Nucleus accumbens (tissue), 56 donors: ENCODE measurements around the gene RIPPLY1.
A peak's percentile ranks its signal among the peaks of the same experiment; 100 is the strongest.
"Not testable (repeated sequence)": the region's sequence is repeated elsewhere in the genome, so short reads cannot be mapped to it uniquely, and the experiment has no call there.

ENCODE experiments used
- DNase-seq, 56 donors: peaks; one replicate each; lab custom pipeline; 2025; lab: John Stamatoyannopoulos, UW

RIPPLY1 gene

DNA sequence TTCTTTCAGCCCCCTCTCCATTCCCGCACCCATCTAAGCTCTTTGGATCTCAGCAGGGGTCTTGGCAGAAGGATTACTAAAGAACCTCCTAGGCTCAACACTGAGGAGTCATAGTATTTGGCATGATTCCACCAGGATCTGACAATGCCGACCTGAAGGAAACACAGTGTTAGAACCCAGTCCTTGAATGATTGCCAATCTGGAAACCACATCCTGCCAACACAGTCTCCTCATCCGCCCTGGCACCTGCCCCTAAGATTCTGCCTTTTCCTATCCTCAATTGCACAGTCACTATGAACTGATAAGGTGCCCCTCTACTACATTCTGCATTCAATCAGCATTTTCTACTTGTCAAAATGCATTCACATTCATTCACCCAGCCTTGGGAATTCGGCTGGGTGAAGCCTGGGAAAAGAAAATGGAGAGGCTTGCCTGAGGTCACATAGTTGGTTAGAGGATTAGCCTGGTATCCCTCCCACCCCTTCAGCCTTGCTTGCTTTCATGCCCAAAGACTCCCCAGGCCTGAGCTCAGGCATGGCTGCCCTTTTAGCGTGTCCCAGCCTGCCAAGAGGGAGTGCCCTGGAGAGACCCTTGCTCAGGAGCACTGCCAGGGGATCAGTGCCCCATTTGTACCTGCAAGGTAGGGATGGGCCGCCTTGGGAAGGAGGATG is 14.8 kb upstream of the RIPPLY1 start:
- DNase-seq: no peak

DNA sequence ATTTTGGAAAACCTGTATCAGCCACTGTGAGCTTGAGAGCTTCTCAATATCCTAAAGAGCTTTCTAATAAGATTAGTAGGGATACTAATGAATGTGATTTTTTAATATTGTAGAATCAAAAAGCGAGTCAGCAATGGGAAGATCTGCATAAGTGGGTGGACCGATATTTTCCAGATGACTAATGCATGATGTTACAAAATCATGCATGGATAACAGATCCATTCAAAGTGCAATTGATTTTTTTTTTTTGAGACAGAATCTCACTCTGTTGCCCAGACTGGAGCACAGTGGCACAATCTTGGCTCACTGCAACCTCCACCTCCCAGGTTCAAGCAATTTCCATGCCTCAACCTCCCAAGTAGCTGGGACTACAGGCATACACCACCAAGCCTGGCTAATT is 9.7 kb upstream of the RIPPLY1 start:
- DNase-seq: no peak

- DNase-seq: no peak
Measured at GRCh38 chrX:106906361-106906760, 3.2 kb upstream of the RIPPLY1 start.

GRCh38 chrX:106905064-106905708 is 2.0 kb upstream of the RIPPLY1 start:
- DNase-seq: no peak

DNA sequence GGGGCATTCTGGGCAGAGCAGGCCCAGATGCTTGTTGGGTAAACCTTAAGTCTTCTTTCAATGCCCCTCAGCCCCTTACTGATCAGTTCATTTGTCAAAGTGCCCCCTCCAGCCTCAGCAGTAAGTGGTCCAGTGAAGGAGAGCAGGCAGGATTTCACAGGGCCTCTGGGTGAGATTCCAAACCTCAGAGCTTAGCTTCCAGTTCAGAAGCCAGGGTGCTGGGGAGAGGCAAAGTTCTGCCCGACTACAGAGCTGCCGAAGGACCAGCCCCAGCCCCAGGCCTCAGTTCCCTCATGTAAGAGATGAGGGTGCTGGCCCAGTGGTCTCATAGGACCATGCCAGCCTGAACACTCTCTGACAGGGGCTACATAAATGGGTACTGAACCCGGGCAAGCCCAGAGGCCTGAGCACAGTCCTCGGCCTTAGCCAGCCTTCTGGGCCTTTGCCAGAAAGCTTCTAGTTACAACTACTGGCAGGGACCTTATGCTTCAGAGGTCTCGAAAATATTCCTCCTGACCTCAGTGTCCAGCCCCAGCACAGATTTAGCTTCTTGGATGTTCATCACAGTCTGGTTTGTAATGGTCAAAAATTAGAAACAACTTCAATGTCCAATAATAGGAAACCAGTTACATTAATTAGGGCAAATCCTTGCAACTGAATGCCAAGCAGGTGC is 851 bp upstream of the RIPPLY1 start:
- DNase-seq: no peak

- DNase-seq: no peak
Measured at GRCh38 chrX:106902684-106903083, 457 bp downstream of the RIPPLY1 start.

- no peak for DNase-seq
Measured at GRCh38 chrX:106901781-106902219, 1.3 kb downstream of the RIPPLY1 start.

GRCh38 chrX:106901341-106901740 is 1.8 kb downstream of the RIPPLY1 start:
- no peak for DNase-seq

GRCh38 chrX:106899841-106900240 is 3.3 kb downstream of the RIPPLY1 start:
- no peak for DNase-seq

DNA sequence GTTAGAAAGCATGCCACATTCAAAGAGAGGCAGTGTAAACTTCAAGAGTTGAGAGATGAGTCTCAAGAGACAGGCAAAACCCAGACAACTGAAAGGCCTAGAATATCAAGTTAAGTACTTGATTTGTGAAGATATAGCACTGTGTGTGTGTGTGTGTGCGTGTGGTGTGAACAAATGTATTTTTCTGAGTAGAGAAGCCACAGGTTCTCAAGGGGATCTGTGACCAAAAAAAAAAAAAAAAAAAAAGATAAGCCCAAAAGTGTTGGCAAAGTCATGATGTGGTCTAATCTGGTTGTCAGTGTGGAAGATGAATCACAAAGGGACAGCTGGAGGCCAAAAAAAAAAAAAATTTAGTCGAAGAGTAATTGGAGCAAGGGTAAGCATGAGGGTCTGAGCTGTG is 3.9 kb downstream of the RIPPLY1 start:
- DNase-seq: no peak

DNA sequence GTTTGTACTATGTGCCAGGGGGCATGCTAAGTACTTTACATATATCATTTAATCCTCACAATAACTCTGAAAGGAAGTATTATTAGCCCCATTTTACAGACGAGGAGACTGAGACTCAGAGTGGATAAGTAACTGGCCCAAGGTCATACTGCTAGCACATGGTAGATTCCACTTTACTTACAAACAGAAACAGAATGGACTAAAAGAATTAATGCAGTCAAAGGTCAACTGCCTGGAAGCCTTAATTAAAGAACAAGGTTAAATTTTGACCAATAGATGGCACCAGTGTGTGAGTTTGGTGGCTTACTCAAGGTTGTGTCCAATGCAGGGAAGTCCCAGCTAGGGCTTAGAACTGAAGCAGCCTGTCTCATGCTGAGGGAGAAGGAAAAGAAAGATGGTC is 4.7 kb downstream of the RIPPLY1 start:
- no peak for DNase-seq

- no peak for DNase-seq
Measured at GRCh38 chrX:106897259-106897658, 5.9 kb downstream of the RIPPLY1 start.

DNA sequence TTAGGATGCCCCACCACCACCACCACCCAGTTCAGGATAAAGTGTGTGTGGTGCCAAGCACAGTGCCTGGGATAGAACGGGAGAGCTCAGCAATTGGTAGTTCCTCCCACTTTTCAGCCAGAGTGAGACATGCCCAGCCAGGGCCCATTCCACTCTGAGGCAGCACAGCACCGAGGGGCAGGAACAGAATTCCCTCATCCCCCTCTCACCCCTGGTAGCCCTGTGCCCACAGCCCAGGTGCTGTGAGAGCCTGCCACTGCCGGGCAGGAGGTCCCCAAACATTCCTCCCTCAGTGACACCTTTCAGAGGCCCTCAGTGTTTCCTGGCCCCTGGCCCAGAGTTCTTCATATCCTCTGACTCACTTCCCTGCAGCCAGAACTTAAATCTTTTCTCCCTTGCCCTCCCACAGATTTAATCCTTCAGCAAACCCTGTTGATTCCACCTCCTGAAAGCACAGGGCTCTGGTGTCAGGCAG is 8.1 kb downstream of the RIPPLY1 start:
- peak in 1 of 56 donors; percentile 14 for DNase-seq

GRCh38 chrX:106894392-106894909 is 8.7 kb downstream of the RIPPLY1 start:
- peak in 49 of 56 donors; percentile 2 to 67 (median 29) for DNase-seq

GRCh38 chrX:106891762-106892460 is 11.2 kb downstream of the RIPPLY1 start:
- peak in 5 of 56 donors; percentile 0 to 25 (median 2) for DNase-seq

DNA sequence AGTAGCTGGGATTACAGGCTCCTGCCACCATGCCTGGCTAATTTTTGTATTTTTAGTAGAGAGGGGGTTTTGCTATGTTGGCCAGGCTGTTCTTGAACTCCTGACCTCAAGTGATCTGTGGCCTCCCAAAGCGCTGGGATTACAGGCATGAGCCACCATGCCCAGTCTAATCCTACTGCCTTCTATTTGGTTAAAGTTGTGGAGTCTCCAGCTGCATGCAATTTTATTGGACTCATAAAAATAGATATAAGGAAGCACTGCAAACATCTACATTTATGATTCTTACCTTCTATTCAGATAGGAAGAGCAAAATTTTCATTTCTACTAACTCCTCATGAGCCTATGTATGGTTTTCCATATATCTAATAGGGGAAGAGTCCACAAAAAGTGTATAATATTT is 13.7 kb downstream of the RIPPLY1 start:
- DNase-seq: no peak

GRCh38 chrX:106875151-106875550 is 28.0 kb downstream of the RIPPLY1 start:
- DNase-seq: no peak

DNA sequence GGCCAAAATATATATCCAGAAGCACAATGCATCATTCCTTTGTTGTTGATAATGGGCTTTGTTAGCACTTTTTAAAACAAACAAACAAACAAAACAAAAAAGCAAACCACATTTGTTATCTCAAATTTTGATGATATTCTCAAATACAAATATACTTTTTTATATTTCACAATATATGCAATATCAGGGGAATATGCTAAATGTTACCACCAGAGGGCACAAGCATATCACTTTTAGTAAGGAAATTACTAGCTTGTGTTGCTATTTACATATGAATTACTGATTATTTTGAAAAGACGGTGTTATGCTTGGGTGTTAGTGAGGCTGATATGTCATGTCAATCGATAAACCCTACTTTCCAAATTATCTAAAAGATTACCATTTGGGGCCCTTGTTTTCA is 29.1 kb downstream of the RIPPLY1 start:
- no peak for DNase-seq

DNA sequence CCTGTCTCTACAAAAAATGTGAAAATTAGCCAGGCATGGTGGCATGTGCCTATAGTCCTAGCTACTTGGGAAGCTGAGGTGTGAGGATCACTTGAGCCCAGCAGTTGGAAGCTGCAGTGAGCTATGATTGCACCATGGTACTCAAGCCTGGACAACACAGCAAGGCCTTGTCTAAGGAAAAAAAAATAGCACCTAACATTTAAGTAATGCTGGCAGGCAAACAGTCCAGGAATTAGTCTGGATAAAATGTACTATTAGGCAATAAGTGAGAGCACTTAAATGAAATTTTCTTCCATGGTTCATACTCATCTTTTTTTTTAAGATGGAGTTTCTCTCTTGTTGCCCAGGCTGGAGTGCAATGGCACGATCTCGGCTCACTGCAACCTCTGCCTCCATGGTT is 30.3 kb downstream of the RIPPLY1 start:
- not testable (repeated sequence) for DNase-seq

- no peak for DNase-seq
Measured at GRCh38 chrX:106863697-106864096, 39.4 kb downstream of the RIPPLY1 start.
